Stimulated activated CD4-positive, alpha-beta T cell treated with anti-CD3 and anti-CD28 coated beads, Interleukin-12 subunit alpha, Interleukin-12 subunit beta, amount 100 ng/mL, for 48 hours (primary cell): ENCODE results near the gene LRRC8E.
"Not testable (repeated sequence)": the region's sequence is repeated elsewhere in the genome, so short reads cannot be mapped to it uniquely, and the experiment has no call there.

Source experiments
- DNase-seq, 3 donors: peaks; one replicate each; pipeline ENCODE4 v3.0.0-alpha.2; 2020; ENCODE audit warnings: low read depth in 2 of 3, low spot score in 1 of 3

Gene LRRC8E

GRCh38 chr19:7853770-7854128 lies 34.6 kb upstream of the LRRC8E start:
- no peak for DNase-seq

- DNase-seq, result no peak
These were observed 32.7 kb upstream of the LRRC8E start for GRCh38 chr19:7855426-7856108.

GRCh38 chr19:7856109-7856591 lies 32.2 kb upstream of the LRRC8E start:
- no peak for DNase-seq

GRCh38 chr19:7856679-7857663 lies 31.3 kb upstream of the LRRC8E start:
- no peak for DNase-seq

- DNase-seq, result no peak
These were observed 30.6 kb upstream of the LRRC8E start for GRCh38 chr19:7857727-7858108.

- no peak for DNase-seq
These were observed 30.1 kb upstream of the LRRC8E start for GRCh38 chr19:7858109-7858770.

- DNase-seq, result not testable (repeated sequence)
These were observed 29.2 kb upstream of the LRRC8E start for GRCh38 chr19:7859087-7859486.

- DNase-seq, result no peak
These were observed 28.2 kb upstream of the LRRC8E start for GRCh38 chr19:7859831-7860713.

GRCh38 chr19:7860714-7861618 lies 27.3 kb upstream of the LRRC8E start:
- no peak for DNase-seq

GRCh38 chr19:7861619-7862412 lies 26.5 kb upstream of the LRRC8E start:
- no peak for DNase-seq

GRCh38 chr19:7862413-7862951 lies 25.8 kb upstream of the LRRC8E start:
- peak; percentile 50 to 72 (median 62) for DNase-seq

GRCh38 chr19:7863157-7863970 lies 24.9 kb upstream of the LRRC8E start:
- no peak for DNase-seq

- no peak for DNase-seq
These were observed 24.2 kb upstream of the LRRC8E start for GRCh38 chr19:7863971-7864689.

GRCh38 chr19:7864690-7865074 lies 23.6 kb upstream of the LRRC8E start:
- no peak for DNase-seq

- DNase-seq, result no peak
These were observed 22.9 kb upstream of the LRRC8E start for GRCh38 chr19:7865262-7865911.

- no peak for DNase-seq
These were observed 21.8 kb upstream of the LRRC8E start for GRCh38 chr19:7866399-7867091.
